Adrenal gland (tissue), 12 donors: ENCODE results near the gene PNMT. TPM values are rescaled to one million over a fixed set of nuclear protein-coding genes. Genes with fewer than 3 reads are reported as not detected.

Experiments used
- DNase-seq, 7 donors: peaks; one replicate each; pipeline ENCODE4 v3.0.0-alpha.2; 2019 to 2020
- H3K27ac ChIP-seq, 5 donors: fragments of 200-600 bp; sonication (generic) in 4 of 5; 1 replicate in 3 of 5; 2 replicates in 2 of 5; pipeline versions ENCODE4 v1.5.1 to v1.8.0; 2016 to 2020; ENCODE audit warnings: mild to moderate bottlenecking in 1 of 5
- H3K27me3 ChIP-seq: fragments of 200-600 bp; 2 replicates; pipeline ENCODE4 v1.8.0; 2021
- H3K36me3 ChIP-seq, 2 donors: fragments of 200-600 bp; replicated peaks in 1 of 2; 1 replicate in 1 of 2; 2 replicates in 1 of 2; pipeline versions ENCODE4 v1.5.1 to v1.8.0; 2018 to 2022
- H3K4me1 ChIP-seq, 2 donors: fragments of 200-600 bp; replicated peaks in 1 of 2; 1 replicate in 1 of 2; 2 replicates in 1 of 2; pipeline versions ENCODE4 v1.5.1 to v1.8.0; 2018 to 2021
- H3K4me3 ChIP-seq, 4 donors: fragments of 200-600 bp; sonication (generic) in 3 of 4; one replicate each; pipeline ENCODE4 v1.5.1; 2016 to 2018
- H3K9me3 ChIP-seq, 3 donors: fragments of 200-600 bp; sonication (generic) in 1 of 3; replicated peaks in 1 of 3; 1 replicate in 2 of 3; 2 replicates in 1 of 3; pipeline versions ENCODE4 v1.5.1 to v1.8.0; 2016 to 2021
- CTCF ChIP-seq, 6 experiments: fragments of 450-650 bp in 4 of 6; fragments of 200-600 bp in 2 of 6; sonication (generic) in 1 of 6; IDR thresholded peaks; 1 replicate in 5 of 6; 2 replicates in 1 of 6; pipeline versions ENCODE4 v1.5.1 to v1.8.0; 2016 to 2021; ENCODE audit warnings: antibody characterized with exemption in 6 of 6, mild to moderate bottlenecking in 2 of 6, moderate library complexity in 1 of 6
- POLR2A ChIP-seq, 2 donors: fragments of 450-650 bp; IDR thresholded peaks; one replicate each; pipeline ENCODE4 v1.6.1; 2017; ENCODE audit warnings: antibody characterized with exemption in 2 of 2, mild to moderate bottlenecking in 2 of 2, moderate library complexity in 1 of 2
- WGBS, 4 donors: extraction: QIAGEN DNeasy Blood & Tissue Kit in 2 of 4; methylation state at CpG; one replicate each; pipeline versions ENCODE4 v1.1.5 to v1.1.7; 2013 to 2017; 5-methylcytosine and 5-hydroxymethylcytosine counted together
- intact Hi-C, 2 donors: fragments of 100-400 bp; cut with DNase I; formaldehyde crosslinking; loops; one replicate each; pipeline versions ENCODE4 v1.14.1 to v1.15.0; 2022 to 2023
- polyA plus RNA-seq, 3 donors: library from polyadenylated mRNA; stranded (reverse); fragments of 200-250 nt in 2 of 3; fragments of 350-450 nt in 1 of 3; fragmentation: Illumina TruSeq in 1 of 3; extraction: RNeasy Lipid Tissue Mini Kit (QIAGEN cat#74804) in 1 of 3; gene quantifications; one replicate each; pipeline ENCODE4 v1.2.3, GENCODE V29; 2013 to 2014
- total RNA-seq, 9 donors: library from RNA; depleted of rRNA in 4 of 9; stranded (reverse); fragments of >200 nt in 4 of 9; fragments of 120-200 nt in 1 of 9; fragmentation: NEBNext Ultra II Directional in 1 of 9; extraction: Animal tissue kit (Norgen Biotek cat#: 25700) in 1 of 9; gene quantifications; one replicate each; pipeline versions ENCODE4 v1.1.0 to v1.2.4, GENCODE V29; 2013 to 2023
- donor health status: healthy with polysubstance abuse.
- donor health status: Bipolar disorder and iron deficiency.
- donor health status: DM: yes; HTN: yes; CAD: no.
- donor health status: DM: no; HTN: no; CAD: no.
- donor health status: DM: no; HTN: no; CAD: no.
- donor health status: DM: yes; HTN: yes; CAD: no.

PNMT gene
- total and polyA plus RNA-seq, 12 donors, result 0.47 to 593 (median 121) TPM; not detected in 1

GRCh38 chr17:39664581-39665561 lies 3.4 kb upstream of the PNMT start, which contains the start of gene TCAP:
TCAP (plus strand) TSS chr17:39665349; CDS start chr17:39665360, 11 bp downstream.
- H3K4me1 ChIP-seq, result peaks cover 19 to 45% of the 10 kb centered on the region in 2 donors
- DNase-seq, result peak in 1 of 7 donors; percentile 69
- TF ChIP-seq CTCF (IDR thresholded peaks at IDR 0.05) (no peak), POLR2A (IDR thresholded peaks at IDR 0.05) (no peak)
- H3K27me3 ChIP-seq, result peaks cover 10% of the 10 kb centered on the region
- peak within 1 kb of the TSS in 1 of 5 donors; percentile 74 for H3K27ac ChIP-seq
- 38 to 50% (median 40%) methylated on average over 11 to 15 of the region's 15 CpGs for WGBS, 4 donors
- intact Hi-C loops, result no loop called here
- peaks cover 0 to 31% of the 10 kb centered on the region in 2 donors for H3K36me3 ChIP-seq
- H3K9me3 ChIP-seq, result no peaks in the 10 kb centered on the region
- H3K4me3 ChIP-seq, result no peak within 1 kb of the TSS

DNA sequence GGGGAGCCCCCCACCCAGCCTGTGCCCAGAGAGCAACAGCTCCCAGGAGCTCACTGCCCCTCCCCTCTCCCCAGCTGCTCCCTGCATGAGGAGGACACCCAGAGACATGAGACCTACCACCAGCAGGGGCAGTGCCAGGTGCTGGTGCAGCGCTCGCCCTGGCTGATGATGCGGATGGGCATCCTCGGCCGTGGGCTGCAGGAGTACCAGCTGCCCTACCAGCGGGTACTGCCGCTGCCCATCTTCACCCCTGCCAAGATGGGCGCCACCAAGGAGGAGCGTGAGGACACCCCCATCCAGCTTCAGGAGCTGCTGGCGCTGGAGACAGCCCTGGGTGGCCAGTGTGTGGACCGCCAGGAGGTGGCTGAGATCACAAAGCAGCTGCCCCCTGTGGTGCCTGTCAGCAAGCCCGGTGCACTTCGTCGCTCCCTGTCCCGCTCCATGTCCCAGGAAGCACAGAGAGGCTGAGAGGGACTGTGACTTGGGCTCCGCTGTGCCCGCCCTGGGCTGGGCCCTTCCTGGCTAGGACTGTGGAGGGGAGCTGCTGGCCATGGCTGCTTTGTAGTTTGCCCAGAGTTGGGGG lies 2.5 kb upstream of the PNMT start:
- 43 to 58% (median 48%) methylated on average over 7 to 17 of the region's 17 CpGs; no CpG with 5 or more reads in 1 of the 4 donors for WGBS, 4 donors
- intact Hi-C loops, result no loop called here
- Histone ChIP-seq H3K27ac (peak overlapping the region in 1 of 5 donors; percentile 74), H3K4me1 (peaks cover 19 to 37% of the 10 kb centered on the region in 2 donors), H3K4me3 (no peak overlapping the region), H3K36me3 (peaks cover 0 to 22% of the 10 kb centered on the region in 2 donors), H3K9me3 (no peaks in the 10 kb centered on the region), H3K27me3 (peaks cover 15% of the 10 kb centered on the region)
- TF ChIP-seq CTCF (IDR thresholded peaks at IDR 0.05) (peak in 2 of 6 experiments; percentile 4 to 18), POLR2A (IDR thresholded peaks at IDR 0.05) (no peak)
- DNase-seq, result peak in 1 of 7 donors; percentile 88

GRCh38 chr17:39666231-39666600 lies 2.0 kb upstream of the PNMT start:
- 25 to 53% (median 35%) methylated on average over 2 of the region's 2 CpGs for WGBS, 4 donors
- intact Hi-C loops, result no loop called here
- Histone ChIP-seq H3K9me3 (no peaks in the 10 kb centered on the region), H3K36me3 (peaks cover 0 to 17% of the 10 kb centered on the region in 2 donors), H3K4me1 (peaks cover 19 to 32% of the 10 kb centered on the region in 2 donors), H3K4me3 (no peak overlapping the region), H3K27me3 (peaks cover 19% of the 10 kb centered on the region), H3K27ac (peak overlapping the region in 1 of 5 donors; percentile 74)
- TF ChIP-seq POLR2A (IDR thresholded peaks at IDR 0.05) (no peak), CTCF (IDR thresholded peaks at IDR 0.05) (no peak)
- DNase-seq, result peak in 1 of 7 donors; percentile 57
